ENCODE measurements around the gene ABLIM1.

Gene ABLIM1

DNA sequence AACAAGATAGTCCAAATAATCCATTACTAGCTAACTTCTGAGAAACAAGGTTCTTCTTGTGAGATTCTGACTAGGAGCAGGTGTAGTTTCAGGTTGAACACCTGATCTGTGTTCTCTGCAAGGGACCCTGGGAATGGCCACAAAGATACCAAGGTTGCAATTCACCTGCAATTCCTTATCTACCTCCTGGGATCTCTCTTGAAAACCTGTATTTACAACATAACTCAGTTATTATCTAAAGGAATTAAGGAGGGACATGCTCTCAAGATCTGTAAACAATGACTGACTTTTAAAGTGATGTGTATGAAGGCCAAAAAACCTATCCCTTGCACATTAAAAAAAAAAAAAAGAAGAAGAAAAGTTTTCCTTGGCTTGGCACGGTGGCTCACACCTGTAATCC, 54.8 kb downstream of the ABLIM1 start:
- TF ChIP-seq, protein P1, sequence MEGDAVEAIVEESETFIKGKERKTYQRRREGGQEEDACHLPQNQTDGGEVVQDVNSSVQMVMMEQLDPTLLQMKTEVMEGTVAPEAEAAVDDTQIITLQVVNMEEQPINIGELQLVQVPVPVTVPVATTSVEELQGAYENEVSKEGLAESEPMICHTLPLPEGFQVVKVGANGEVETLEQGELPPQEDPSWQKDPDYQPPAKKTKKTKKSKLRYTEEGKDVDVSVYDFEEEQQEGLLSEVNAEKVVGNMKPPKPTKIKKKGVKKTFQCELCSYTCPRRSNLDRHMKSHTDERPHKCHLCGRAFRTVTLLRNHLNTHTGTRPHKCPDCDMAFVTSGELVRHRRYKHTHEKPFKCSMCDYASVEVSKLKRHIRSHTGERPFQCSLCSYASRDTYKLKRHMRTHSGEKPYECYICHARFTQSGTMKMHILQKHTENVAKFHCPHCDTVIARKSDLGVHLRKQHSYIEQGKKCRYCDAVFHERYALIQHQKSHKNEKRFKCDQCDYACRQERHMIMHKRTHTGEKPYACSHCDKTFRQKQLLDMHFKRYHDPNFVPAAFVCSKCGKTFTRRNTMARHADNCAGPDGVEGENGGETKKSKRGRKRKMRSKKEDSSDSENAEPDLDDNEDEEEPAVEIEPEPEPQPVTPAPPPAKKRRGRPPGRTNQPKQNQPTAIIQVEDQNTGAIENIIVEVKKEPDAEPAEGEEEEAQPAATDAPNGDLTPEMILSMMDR (IDR thresholded peaks at IDR 0.05; ENCODE audit: extremely low read depth, insufficient read depth, missing control alignments), result no peak
- no peak for DNase-seq (ENCODE audit: low spot score)
- in situ Hi-C loops (cut with MboI; ENCODE audit: low pct_unique_long_range_greater_than_20kb, low sequenced_read_pairs, unreplicated experiment), result no loop called here

GRCh38 chr10:114600057-114600456, 58.0 kb downstream of the ABLIM1 start:
- in situ Hi-C loops (cut with MboI; ENCODE audit: low pct_unique_long_range_greater_than_20kb, low sequenced_read_pairs, unreplicated experiment), result no loop called here
- DNase-seq (ENCODE audit: low spot score), result no peak
- TF ChIP-seq, protein P1 (IDR thresholded peaks at IDR 0.05; ENCODE audit: extremely low read depth, insufficient read depth, missing control alignments), result no peak

- TF ChIP-seq, protein P1 (IDR thresholded peaks at IDR 0.05; ENCODE audit: extremely low read depth, insufficient read depth, missing control alignments), result no peak
- DNase-seq (ENCODE audit: low spot score), result no peak
- in situ Hi-C loops (cut with MboI; ENCODE audit: low pct_unique_long_range_greater_than_20kb, low sequenced_read_pairs, unreplicated experiment), result no loop called here
These were observed 61.3 kb downstream of the ABLIM1 start for GRCh38 chr10:114596793-114597192.

- in situ Hi-C loops (cut with MboI; ENCODE audit: low pct_unique_long_range_greater_than_20kb, low sequenced_read_pairs, unreplicated experiment), result no loop called here
- DNase-seq (ENCODE audit: low spot score), result no peak
- TF ChIP-seq, protein P1 (IDR thresholded peaks at IDR 0.05; ENCODE audit: extremely low read depth, insufficient read depth, missing control alignments), result no peak
These were observed 64.1 kb downstream of the ABLIM1 start for GRCh38 chr10:114593816-114594468.

- TF ChIP-seq, protein P1 (IDR thresholded peaks at IDR 0.05; ENCODE audit: extremely low read depth, insufficient read depth, missing control alignments), result no peak
- in situ Hi-C loops (cut with MboI; ENCODE audit: low pct_unique_long_range_greater_than_20kb, low sequenced_read_pairs, unreplicated experiment), result no loop called here
- no peak for DNase-seq (ENCODE audit: low spot score)
These were observed 64.8 kb downstream of the ABLIM1 start for GRCh38 chr10:114593240-114593792.

GRCh38 chr10:114590993-114591392, 67.1 kb downstream of the ABLIM1 start:
- TF ChIP-seq, protein P1 (IDR thresholded peaks at IDR 0.05; ENCODE audit: extremely low read depth, insufficient read depth, missing control alignments), result no peak
- in situ Hi-C loops (cut with MboI; ENCODE audit: low pct_unique_long_range_greater_than_20kb, low sequenced_read_pairs, unreplicated experiment), result no loop called here
- no peak for DNase-seq (ENCODE audit: low spot score)

Measured in GM13977 (cell line).